MM.1S (cell line): ENCODE measurements around the gene GSTP1.

Experiments used
- DNase-seq: peaks from one replicate; pipeline ENCODE4 v3.0.0-alpha.2; 2015
- H2AFZ ChIP-seq: fragments of 300-600 bp; sonication (generic); 2 replicates; pipeline ENCODE4 v1.6.0; 2016; ENCODE audit warnings: antibody characterized with exemption, low read length
- H3F3A ChIP-seq: fragments of 300-600 bp; sonication (generic); 2 replicates; pipeline ENCODE4 v1.6.1; 2016; ENCODE audit warnings: mild to moderate bottlenecking, antibody characterized with exemption, low read length, moderate library complexity, mixed read lengths; ENCODE audit not compliant: insufficient read depth
- H3K27ac ChIP-seq: fragments of 300-600 bp; sonication (generic); 2 replicates; pipeline ENCODE4 v1.5.1; 2016; ENCODE audit warnings: mild to moderate bottlenecking, low read length
- H3K27me3 ChIP-seq: fragments of 300-600 bp; sonication (generic); replicated peaks from 2 replicates; pipeline ENCODE4 v1.6.0; 2016; ENCODE audit warnings: low read length; ENCODE audit not compliant: insufficient read depth
- H3K36me3 ChIP-seq: fragments of 300-600 bp; sonication (generic); replicated peaks from 2 replicates; pipeline ENCODE4 v1.6.1; 2016; ENCODE audit warnings: mild to moderate bottlenecking, low read length, mixed read lengths; ENCODE audit not compliant: insufficient read depth
- H3K4me1 ChIP-seq: fragments of 300-600 bp; sonication (generic); 2 replicates; pipeline ENCODE4 v1.6.1; 2016; ENCODE audit warnings: low read length, mixed read lengths
- H3K4me2 ChIP-seq: fragments of 300-600 bp; sonication (generic); 2 replicates; pipeline ENCODE4 v1.6.0; 2016; ENCODE audit warnings: low read depth, low read length
- H3K4me3 ChIP-seq: fragments of 300-600 bp; sonication (generic); 2 replicates; pipeline ENCODE4 v1.5.1; 2016; ENCODE audit warnings: low read length, mixed read lengths
- H3K79me2 ChIP-seq: fragments of 300-600 bp; sonication (generic); 2 replicates; pipeline ENCODE4 v1.6.1; 2016; ENCODE audit warnings: mixed run types, low read length, mixed read lengths
- H3K9ac ChIP-seq: fragments of 300-600 bp; sonication (generic); 2 replicates; pipeline ENCODE4 v1.6.1; 2016; ENCODE audit warnings: low read length, mixed read lengths
- H3K9me2 ChIP-seq: fragments of 300-600 bp; sonication (generic); replicated peaks from 2 replicates; pipeline ENCODE4 v1.6.1; 2016; ENCODE audit warnings: mild to moderate bottlenecking, low read length, mixed read lengths; ENCODE audit not compliant: insufficient read depth
- H3K9me3 ChIP-seq: fragments of 300-600 bp; sonication (generic); replicated peaks from 2 replicates; pipeline ENCODE4 v1.6.1; 2016; ENCODE audit warnings: mild to moderate bottlenecking, low read length, mixed read lengths; ENCODE audit not compliant: insufficient read depth
- H4K20me1 ChIP-seq: fragments of 300-600 bp; sonication (generic); 2 replicates; pipeline ENCODE4 v1.6.1; 2016; ENCODE audit warnings: mild to moderate bottlenecking, low read length, moderate library complexity, mixed read lengths; ENCODE audit not compliant: insufficient read depth
- CTCF ChIP-seq: fragments of 300-600 bp; sonication (generic); IDR thresholded peaks from 2 replicates; pipeline ENCODE4 v1.5.1; 2016; ENCODE audit warnings: antibody characterized with exemption, low read length, mixed read lengths
- EZH2 ChIP-seq: fragments of 300-600 bp; sonication (generic); optimal IDR thresholded peaks from 2 replicates; pipeline ENCODE3; 2017; ENCODE audit warnings: low read depth, mild to moderate bottlenecking, antibody characterized with exemption, low read length, mixed read lengths
- EZH2phosphoT487 ChIP-seq: fragments of 300-600 bp; sonication (generic); IDR thresholded peaks from 2 replicates; pipeline ENCODE4 v1.6.1; 2018; ENCODE audit warnings: antibody characterized with exemption, low read length

The GSTP1 gene

DNA sequence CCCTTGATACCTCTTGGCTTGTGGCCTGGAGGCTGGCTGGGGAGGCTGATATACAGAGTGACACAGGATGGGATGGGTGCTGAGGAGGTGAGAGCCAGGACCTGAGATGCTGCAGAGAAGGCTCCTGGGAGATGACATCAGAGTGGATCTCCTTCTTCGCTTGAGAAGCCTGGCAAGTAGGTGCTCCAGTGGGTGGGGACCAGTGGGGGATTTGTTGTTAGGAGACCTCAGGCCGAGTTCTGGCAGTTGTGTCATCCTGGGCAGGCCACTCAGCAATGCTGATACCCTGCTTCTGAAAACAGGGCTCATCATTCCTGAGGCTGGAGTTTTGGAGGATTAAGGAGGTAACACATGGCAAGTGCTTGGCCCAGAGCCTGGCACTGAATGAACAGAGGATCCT lies 21.2 kb downstream of the GSTP1 start:
- no peak overlapping the region for H3K27ac ChIP-seq
- no peaks in the 10 kb centered on the region for H3K27me3 ChIP-seq
- no peaks in the 10 kb centered on the region for H3K9me2 ChIP-seq
- no peak overlapping the region for H3K4me3 ChIP-seq
- DNase-seq: no peak
- H4K20me1 ChIP-seq: no peaks in the 10 kb centered on the region
- H3F3A ChIP-seq: peaks cover 10% of the 10 kb centered on the region; the same call in 1 of the 2 replicates
- no peaks in the 10 kb centered on the region; the same call in 1 of the 2 replicates for H3K36me3 ChIP-seq
- no peaks in the 10 kb centered on the region for H3K9me3 ChIP-seq
- H3K4me2 ChIP-seq: no peak overlapping the region
- H3K4me1 ChIP-seq: peaks cover 18% of the 10 kb centered on the region
- no peak overlapping the region for H3K9ac ChIP-seq
- H3K79me2 ChIP-seq: peaks cover 28% of the 10 kb centered on the region
- TF ChIP-seq CTCF (no peak), EZH2phosphoT487 (no peak), EZH2 (no peak)
- no peak overlapping the region for H2AFZ ChIP-seq

- H3K9me2 ChIP-seq: no peaks in the 10 kb centered on the region
- H4K20me1 ChIP-seq: no peaks in the 10 kb centered on the region
- no peak overlapping the region for H3K9ac ChIP-seq
- H3K4me2 ChIP-seq: peak overlapping the region; percentile 82; the same call in 1 of the 2 replicates
- no peaks in the 10 kb centered on the region for H3K9me3 ChIP-seq
- no peak overlapping the region for H2AFZ ChIP-seq
- H3K27ac ChIP-seq: no peak overlapping the region
- H3K79me2 ChIP-seq: peaks cover 28% of the 10 kb centered on the region
- DNase-seq: no peak
- H3K36me3 ChIP-seq: no peaks in the 10 kb centered on the region; the same call in 1 of the 2 replicates
- H3K27me3 ChIP-seq: no peaks in the 10 kb centered on the region
- H3K4me1 ChIP-seq: peaks cover 12% of the 10 kb centered on the region
- no peak for TF ChIP-seq EZH2phosphoT487
- TF ChIP-seq EZH2: no peak
- no peak for TF ChIP-seq CTCF
- H3K4me3 ChIP-seq: no peak overlapping the region
- H3F3A ChIP-seq: peaks cover 6% of the 10 kb centered on the region; the same call in 1 of the 2 replicates
These were observed 21.8 kb downstream of the GSTP1 start for GRCh38 chr11:67605231-67606011.

DNA sequence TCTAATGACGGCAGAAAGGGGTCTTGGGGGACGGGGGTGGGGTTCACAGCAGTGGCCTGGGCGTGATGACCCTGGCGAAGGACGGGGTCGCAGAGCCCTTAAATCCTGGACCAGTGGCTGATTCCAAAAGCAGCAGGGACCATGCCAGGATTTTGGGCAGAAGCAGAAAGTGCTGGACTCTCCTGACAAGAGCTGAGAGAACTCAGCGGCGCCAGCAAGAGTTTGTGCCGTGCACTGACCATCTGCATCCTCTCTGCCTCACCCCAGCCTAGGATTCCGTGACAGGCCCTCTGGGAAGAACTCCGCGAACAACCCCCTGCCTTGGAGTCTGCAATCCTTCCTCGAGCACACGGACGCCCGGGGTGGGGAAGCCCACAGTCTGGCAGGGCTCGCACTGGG lies 22.5 kb downstream of the GSTP1 start:
- Histone ChIP-seq H3K36me3 (no peaks in the 10 kb centered on the region; the same call in 1 of the 2 replicates), H2AFZ (peak overlapping the region; percentile 89), H3K79me2 (peaks cover 32% of the 10 kb centered on the region), H3K27me3 (no peaks in the 10 kb centered on the region), H3F3A (peaks cover 6% of the 10 kb centered on the region; the same call in 1 of the 2 replicates), H3K9ac (peak overlapping the region; percentile 55), H3K9me2 (no peaks in the 10 kb centered on the region), H3K9me3 (no peaks in the 10 kb centered on the region), H3K4me3 (peak overlapping the region; percentile 99), H4K20me1 (no peaks in the 10 kb centered on the region), H3K4me2 (peak overlapping the region; percentile 82), H3K27ac (peak overlapping the region; percentile 27; the same call in 1 of the 2 replicates), H3K4me1 (peaks cover 6% of the 10 kb centered on the region)
- DNase-seq: no peak
- TF ChIP-seq CTCF: no peak
- no peak for TF ChIP-seq EZH2phosphoT487
- no peak for TF ChIP-seq EZH2
